ENCODE results near the gene TPI1.

TPI1 gene

DNA sequence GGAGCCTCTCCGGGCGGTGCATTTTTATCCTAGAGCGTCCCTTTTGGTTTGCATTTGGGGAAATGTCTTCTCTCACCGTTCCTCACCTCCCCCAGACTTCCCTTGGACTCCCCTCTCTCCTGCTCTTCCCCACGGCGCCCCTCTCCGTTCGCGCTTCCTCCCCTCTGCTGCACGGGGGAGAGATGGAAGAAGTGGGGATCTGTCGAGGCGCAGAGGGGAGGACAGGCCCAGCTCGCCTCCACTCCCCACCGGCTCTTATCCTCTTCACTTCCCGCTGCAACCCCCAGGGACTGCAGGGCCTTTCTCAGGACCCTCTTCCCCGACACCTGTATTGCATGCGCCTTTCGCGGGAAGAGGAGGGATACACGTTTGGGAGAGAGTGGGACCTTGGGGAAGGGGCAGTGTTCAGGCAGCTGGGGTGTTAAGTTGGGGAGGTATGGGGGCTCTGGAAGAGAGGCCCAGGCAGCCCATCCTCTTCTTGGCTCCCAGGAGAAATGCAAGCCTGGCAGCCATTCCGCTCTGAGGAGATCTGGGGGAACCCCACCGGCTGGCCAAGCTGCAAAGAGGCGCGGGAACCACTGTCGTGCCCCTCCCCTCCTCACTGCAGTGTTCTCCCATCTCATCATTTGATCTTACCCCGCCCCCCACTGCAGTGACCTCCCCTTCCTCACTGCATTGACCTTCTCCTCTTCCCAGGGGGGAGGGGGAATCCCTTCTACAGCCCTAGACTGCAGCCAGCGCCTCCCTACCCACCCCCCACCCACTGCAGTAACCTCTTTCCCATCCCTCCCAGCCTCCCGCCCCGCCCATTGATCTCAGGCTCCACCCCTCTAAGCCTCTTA lies 47.8 kb downstream of the TPI1 start:
- in situ Hi-C loops (cut with MboI; ENCODE audit: low sequenced_read_pairs), result no loop called here

DNA sequence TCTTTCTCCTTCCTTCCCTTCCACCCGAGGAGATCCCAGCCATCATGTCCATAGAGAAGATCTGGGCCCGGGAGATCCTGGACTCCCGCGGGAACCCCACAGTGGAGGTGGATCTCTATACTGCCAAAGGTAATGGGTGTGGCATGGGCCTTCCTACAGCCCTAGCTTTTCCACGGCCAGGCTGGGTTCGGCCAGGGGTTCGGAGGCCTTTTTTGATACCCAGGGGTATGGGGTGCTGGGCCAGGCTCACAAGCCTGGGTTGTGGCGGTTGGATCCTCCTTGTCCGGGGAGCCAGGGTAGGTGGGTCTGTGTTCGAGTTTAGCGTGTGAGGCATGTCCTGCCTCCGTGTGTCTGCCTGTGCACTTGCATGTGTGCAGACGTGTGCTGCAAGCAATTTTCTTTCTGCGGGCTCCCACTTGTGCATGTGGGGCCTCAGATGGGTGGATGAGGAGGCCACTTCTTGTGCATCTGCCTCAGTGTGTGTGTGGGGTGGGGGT lies 48.5 kb downstream of the TPI1 start:
- in situ Hi-C loops (cut with MboI; ENCODE audit: low sequenced_read_pairs), result no loop called here

- in situ Hi-C loops (cut with MboI; ENCODE audit: low sequenced_read_pairs), result no loop called here
Observed at GRCh38 chr12:6916426-6917200, 49.3 kb downstream of the TPI1 start.

DNA sequence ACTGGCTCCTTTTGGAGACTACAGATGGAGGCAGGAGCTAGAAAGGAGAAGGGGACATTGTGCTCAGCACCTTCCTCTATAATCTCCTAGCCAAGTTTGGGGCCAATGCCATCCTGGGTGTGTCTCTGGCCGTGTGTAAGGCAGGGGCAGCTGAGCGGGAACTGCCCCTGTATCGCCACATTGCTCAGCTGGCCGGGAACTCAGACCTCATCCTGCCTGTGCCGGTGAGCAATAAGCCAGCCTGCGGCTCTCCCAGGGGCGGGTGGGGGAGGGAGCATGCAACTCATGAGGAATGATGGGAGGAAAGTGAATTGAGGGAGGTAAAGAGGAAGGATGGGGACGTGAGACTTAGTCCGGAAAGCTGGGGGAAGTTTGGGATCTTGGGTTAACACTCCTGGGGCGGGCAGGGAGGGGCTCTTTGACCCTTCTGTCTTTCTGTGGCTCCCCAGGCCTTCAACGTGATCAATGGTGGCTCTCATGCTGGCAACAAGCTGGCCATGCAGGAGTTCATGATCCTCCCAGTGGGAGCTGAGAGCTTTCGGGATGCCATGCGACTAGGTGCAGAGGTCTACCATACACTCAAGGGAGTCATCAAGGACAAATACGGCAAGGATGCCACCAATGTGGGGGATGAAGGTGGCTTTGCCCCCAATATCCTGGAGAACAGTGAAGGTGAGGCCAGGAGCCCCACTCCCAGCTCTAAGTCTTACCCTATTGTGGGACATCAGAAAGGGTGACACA lies 50.3 kb downstream of the TPI1 start:
- in situ Hi-C loops (cut with MboI; ENCODE audit: low sequenced_read_pairs), result no loop called here

GRCh38 chr12:6919588-6919987 lies 52.3 kb downstream of the TPI1 start:
- in situ Hi-C loops (cut with MboI; ENCODE audit: low sequenced_read_pairs), result no loop called here
